GM18508 (cell line): ENCODE data around the gene CIC.
"Not testable (repeated sequence)": the region's sequence is repeated elsewhere in the genome, so short reads cannot be mapped to it uniquely, and the experiment has no call there.

Experiments used
- ATAC-seq: cut with Tn5 transposase; IDR thresholded peaks from one replicate; pipeline ENCODE4 v1.9.1; 2021; ENCODE audit warnings: moderate number of reproducible peaks; ENCODE audit not compliant: insufficient read depth, unreplicated experiment

The CIC gene

DNA sequence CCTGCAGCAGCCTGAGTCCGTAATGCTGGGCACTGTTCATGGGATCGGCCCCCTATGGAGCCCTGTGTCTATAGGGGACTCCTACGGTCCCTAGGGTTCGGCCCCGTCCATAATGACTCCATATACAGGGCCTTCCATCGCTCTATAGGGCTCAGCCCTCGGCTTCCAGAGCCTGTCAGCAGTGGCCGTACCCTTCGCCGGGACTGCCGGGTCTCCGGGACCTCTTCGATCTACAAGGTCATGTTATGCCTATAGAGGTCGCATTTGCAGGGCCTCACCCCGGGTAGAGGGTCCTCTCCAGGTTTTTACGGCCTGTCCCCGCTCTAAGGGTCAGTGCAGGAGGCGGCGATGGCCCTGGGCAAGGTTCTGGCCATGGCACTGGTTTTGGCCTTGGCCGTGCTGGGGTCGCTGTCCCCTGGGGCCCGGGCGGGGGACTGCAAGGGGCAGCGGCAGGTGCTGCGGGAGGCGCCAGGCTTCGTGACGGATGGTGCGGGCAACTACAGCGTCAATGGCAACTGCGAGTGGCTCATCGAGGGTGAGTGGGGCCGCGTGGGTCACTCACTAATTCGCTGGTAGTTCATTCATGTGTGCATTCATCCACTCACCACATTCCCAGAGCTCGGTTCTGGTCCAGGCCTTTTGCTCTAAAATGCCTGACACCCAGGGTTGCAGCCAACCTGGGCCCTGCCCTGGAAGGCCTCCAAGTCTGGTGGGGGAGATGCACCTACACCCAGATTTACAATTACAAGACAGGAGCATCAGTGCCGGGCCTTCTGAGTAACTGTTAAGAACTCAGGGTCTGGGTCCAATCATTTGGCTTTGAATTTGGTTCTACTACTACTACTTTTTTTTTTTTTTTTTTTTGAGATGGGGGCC, 57.1 kb downstream of the CIC start:
- ATAC-seq = no peak

DNA sequence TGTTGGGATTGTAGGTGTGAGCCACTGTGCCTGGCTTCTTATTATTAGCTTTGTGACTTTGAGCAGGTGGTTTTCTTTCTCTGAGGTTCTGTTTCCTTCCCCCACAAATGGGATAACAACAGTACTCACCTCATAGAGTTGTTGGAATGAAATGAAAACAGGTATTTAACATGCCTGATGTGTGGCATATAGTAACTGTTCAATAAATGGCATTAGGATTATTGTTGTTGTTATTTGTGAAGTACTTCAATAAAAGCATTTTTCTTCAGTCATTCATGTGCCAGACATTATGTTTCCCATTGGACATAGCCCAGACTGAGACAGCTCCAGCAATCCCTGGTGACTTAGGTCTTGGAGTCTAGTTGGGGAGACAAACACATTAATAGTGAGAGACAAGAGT, 57.9 kb downstream of the CIC start:
- no peak for ATAC-seq

DNA sequence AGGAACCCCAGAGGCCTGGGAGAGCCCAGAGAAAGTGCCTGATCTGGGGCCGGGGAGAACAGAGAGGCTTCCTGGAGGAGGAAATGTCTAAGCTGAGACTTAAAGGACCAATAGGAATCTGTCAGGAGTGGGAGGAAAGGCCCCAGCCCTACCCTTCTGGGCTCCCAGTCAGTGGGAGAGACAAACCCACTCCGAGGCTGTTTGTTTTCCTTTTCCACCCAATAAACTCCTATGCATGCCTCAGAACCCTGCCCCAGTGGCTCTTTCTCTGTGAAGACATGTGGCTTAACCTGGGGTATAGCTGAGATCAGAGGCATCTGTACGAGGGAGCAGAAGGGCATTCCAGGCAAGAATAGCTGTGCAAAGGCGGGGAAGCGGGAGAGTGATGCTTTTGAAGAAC, 58.3 kb downstream of the CIC start:
- no peak for ATAC-seq

DNA sequence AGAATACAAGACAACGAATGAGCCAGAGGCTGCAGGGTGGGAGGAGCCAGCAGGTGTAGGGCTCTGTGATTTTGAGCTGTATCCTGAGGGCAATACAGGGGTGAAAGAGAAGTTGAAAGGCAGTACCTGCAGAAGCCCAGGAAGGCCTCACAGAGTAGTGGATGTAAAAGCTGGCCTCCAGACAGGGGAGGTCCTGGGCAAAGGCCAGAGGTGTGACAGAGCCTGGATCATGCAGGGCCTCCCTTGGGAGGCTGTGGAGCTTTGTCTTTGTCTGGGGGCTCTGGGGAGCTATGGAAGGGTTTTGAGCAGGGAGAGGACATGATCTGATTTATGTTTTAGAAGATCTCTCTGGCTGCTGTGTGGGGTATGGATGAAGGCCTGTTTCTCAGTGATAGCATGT, 59.1 kb downstream of the CIC start:
- ATAC-seq = no peak

DNA sequence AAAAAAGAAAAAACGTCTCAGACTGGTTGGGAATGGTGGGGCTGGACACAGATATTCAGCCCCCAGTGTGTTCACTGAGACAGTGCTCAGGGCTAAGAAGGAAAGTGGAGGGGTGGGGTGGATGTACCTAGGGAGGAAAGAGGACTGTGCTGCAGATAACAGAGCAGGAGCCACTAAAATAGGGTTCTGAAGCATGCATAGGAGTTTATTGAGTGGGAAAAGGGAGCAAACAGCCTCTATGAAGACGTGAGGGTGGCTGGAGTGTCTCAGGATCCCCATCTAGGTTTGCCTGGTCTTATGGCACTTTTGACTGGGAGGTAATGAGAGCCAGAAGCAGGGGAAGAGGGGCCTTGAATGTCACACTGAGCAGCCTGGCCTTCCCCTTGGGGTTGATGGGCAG, 59.8 kb downstream of the CIC start:
- ATAC-seq = no peak

DNA sequence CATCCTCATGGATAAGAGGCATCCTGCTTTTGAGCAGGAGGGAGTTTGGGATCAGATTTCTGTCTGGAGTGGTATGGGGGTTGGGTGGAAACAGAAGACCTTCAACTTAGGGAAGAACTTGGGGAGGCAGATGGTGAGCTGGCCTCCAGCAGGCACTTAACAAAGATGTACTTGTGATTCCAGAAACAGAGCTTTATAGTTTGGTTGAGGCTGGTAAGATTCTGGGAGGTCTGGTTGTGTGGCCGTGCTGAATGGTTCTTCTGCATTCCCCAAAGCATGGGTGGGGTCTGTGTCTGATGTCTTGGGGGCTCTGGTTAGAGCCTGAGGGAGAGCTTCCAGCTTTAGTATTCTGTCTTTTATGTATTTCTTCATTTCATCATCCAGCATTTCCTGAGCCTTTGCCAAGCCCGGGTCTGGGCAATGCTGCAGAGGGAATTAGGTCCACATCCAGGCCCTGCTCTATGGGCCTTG, 61.2 kb downstream of the CIC start:
- no peak for ATAC-seq

DNA sequence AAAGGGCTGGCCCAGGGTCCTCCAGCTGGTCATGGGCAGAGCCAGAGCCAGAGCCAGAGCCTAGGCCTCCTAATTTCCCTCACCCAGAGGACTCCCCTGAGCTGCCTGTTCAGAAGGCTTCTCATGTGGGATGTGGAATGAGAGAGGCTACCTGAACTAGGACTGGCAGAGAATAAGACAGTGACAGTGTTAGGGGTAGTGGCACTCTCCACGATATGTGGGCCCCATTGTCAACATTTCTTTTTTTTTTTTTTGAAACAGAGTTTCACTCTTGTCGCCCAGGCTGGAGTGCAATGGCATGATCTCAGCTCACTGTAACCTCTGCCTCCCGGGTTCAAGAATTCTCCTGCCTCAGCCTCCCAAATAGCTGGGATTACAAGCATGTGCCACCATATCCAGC, 62.3 kb downstream of the CIC start:
- ATAC-seq = not testable (repeated sequence)

DNA sequence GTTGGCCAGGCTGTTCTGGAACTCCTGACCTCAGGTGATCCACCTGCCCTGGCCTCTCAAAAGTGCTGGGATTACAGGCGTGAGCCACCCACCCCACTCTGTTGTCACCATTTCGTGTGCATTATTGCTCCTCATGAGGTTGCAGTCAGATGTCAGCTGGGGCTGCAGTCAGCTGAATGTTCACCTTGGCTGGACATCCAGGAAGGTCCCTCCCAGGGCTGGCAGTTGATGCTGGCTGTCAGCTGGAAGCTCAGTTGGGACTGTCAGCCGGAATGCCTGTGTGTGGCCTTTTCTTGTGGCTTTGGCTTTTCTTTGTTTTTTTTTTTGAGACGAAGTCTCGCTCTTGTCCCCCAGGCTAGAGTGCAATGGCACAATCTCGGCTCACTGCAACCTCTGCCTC, 63.0 kb downstream of the CIC start:
- no peak for ATAC-seq

DNA sequence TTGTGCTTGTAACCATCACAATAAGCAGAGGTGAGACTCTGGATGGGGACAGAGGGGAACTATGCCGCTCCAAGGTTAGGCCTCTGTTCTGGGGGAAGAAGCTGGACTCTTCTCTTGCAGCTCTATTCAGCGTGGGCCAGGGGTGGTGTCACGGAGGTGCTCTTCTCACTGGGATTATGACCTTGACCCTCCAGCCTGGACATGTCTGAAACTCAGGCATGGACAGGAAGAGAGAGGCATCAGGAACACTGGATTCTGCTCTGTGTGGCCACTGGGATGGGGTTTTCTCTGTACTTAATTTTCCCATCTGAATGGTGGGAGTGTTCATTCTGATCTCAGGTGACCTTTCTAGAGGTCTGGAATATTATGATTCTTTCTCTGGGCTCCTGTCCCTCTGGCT, 64.0 kb downstream of the CIC start:
- ATAC-seq = no peak

DNA sequence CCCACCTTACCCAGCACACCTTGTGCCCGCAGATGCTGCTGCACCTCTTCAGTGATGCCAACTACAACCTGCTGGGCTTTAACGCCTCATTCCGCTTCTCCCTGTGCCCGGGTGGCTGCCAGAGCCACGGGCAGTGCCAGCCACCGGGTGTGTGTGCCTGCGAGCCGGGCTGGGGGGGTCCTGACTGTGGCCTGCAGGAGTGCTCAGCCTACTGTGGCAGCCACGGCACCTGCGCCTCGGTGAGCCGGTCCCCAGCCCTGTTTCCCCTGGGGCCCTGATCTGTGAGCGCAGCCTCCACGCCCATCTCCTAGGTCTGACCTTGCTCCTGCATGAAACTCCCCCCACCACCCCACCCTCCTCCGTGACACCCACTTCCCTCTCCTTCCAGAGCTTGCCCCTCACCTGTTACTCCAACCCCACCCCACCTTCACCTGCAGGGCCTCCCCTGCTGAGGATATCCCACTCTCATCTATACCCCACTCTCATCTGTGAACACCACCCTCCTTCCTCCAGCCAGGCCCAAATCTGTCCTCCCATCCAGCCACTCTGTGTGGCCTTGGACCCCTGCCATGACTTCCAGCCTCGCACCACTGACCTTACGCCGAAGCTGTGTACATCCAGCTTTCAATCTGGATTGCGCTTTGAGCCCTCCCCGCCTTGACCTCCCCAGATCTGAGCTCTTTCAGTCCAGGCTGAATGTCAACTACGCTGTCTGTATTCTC, 65.1 kb downstream of the CIC start:
- ATAC-seq = no peak

DNA sequence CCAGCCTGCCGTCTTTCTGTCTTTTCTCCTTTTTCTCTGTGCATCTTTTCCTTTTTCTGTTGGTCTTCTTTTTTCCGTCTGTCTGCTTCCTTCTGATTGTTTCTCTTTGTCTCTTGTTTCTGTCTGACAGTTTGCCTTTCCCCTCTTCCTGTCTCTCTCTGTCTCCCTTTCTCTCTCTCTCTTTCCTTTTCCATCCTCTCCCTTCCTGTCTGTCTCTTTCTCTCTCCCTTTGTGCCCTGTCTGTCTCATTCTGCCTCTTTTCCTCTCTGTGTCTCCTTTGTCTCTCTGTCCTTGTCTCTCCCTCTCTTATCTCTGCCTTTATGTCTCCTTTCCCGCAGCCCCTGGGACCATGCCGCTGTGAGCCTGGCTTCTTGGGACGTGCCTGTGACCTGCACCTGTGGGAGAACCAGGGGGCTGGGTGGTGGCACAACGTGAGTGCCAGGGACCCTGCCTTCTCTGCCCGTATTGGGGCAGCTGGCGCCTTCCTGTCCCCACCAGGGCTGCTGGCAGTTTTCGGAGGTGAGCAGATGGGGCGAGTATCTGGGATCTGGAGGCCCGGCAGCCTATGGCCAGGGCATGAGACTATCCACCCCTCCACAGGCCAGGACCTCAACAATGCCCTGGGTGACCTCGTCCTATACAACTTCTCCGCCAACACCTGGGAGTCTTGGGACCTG, 65.8 kb downstream of the CIC start:
- no peak for ATAC-seq

DNA sequence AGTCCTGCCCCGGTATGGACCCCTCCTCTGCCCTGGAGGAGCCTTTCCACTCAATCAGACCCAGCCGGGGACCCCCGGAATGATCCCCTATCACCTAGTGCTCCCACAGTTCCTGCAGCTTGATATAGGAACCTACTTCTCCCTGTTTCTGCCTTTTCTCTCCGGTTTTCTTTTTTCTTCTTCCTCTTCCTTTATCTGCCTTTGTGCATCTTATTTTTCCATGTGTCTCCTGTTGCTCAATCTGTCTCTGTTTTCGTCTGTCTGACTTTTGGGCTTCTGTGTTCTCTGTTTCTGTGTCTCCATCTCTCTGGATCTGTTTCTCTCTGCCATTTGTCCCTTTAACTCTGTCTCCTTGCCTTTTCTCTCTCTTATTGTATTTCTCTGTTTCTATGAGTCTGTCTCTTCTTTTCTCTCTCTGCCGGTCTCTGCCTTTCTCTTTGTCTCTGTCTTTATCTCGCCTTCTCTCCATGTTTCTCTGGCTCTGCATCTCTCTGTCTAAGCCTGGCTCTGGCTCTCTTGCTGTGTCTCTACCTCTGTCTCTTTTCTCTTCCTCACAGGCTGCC, 66.4 kb downstream of the CIC start:
- no peak for ATAC-seq

DNA sequence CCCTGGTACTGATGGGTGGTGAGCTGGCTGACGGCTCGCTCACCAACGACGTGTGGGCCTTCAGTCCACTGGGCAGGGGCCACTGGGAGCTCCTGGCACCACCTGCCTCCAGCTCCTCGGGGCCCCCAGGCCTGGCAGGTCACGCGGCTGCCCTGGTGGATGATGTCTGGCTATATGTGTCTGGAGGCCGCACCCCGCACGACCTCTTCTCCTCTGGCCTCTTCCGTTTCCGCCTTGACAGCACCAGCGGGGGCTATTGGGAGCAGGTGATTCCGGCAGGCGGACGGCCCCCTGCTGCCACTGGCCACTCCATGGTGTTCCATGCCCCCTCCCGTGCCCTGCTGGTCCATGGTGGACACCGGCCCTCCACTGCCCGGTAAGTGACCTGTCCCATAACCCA, 66.9 kb downstream of the CIC start:
- ATAC-seq = no peak

DNA sequence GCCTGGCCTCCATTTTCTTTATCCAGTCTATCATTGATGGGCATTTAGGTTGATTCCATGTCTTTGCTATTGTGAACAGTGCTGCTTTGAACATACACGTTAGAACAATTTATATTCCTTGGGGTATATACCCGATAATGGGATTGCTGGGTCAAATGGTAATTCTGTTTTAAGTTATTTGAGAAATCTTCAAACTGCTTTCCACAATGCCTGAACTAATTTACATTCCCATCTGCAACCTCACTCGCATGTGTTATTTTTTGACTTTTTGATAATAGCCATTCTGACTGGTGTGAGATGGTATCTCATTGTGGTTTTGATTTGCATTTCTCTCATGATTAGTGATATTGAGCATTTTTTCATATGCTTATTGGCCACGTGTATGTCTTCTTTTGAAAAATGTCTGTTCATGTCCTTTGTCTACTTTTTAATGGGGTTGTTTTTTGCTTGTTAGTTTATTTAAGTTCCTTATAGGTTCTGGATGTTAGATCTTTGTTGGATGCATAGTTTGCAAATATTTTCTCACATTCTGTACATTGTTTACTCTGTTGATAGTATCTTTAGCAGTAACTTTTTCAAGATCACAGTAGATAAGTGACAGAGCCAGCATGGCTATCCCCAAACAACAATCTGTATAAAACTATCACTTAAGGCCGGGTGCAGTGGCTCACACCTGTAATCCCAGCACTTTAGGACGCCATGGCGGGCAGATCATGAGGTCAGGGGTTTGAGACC, 70.2 kb downstream of the CIC start:
- not testable (repeated sequence) for ATAC-seq

DNA sequence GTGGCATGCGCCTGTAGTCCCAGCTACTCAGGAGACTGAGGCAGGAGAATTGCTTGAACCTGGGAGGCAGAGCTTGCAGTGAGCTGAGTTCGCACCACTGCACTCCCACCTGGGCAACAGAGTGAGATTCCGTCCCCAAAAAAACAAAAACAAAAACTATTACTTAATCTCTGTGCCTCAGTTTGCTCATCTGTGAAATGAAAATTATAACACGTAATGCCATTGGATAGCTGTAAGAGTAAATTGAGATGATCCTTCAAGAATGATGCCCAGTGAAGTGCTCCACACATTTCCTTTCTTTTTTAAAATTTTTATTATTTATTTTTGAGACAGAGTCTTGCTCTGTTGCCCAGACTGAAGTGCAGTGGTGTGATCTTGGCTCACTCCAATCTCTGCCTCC, 70.9 kb downstream of the CIC start:
- not testable (repeated sequence) for ATAC-seq

DNA sequence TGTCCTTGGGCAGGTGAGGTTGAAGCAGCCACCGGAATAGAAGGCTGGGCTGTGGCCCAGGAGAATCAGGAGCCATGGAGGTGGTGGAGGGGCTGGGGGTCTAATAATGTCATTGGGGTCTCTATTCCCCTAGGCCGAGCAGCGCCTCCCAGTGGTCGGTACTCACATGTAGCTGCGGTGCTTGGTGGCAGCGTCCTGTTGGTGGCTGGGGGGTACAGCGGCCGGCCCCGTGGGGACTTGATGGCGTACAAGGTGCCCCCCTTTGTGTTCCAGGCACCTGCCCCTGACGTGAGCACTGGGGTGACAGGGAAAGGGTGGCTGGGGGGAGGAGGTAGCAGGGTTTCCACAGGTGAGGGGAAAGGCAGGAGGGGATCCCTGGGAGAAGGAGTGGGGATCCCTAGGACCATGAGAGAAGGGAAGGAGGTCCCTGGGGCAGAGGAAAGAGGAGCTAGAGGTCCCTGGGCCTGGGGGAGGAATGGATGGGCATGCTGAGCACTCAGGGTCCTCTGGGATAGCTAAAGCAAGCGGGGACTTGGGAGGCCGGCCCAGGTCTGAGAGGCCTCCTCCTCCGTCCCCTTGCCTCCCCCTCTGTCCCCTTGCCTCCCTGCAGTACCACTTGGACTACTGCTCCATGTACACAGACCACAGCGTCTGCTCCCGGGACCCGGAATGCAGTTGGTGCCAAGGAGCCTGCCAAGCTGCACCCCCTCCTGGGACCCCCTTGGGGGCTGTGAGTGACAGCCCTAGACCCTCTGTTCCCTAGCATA, 74.5 kb downstream of the CIC start:
- no peak for ATAC-seq

DNA sequence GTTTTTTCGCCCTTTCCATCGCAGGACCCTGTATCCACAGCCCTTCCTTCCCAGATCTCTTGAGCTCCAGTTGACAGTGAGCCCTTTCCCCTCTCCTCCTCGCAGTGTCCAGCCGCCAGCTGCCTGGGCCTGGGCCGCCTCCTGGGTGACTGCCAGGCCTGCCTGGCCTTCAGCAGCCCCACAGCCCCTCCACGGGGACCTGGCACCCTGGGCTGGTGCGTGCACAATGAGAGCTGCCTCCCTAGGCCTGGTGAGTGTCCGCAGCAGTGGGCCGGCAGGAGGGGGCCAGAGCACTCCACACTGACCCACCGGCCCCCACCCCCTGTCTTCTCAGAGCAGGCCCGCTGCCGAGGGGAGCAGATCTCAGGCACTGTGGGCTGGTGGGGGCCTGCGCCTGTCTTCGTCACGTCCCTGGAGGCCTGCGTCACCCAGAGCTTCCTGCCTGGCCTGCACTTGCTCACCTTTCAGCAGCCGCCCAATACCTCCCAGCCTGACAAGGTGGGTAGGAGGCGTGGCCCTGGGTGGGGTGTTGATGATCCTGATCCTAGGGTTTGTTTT, 75.4 kb downstream of the CIC start:
- ATAC-seq = no peak
